IPS-NIHi7 (cell line): ENCODE measurements around the gene UBXN6.

Experiments
- DNase-seq: peaks from one replicate; pipeline ENCODE4 v3.0.0; 2012; ENCODE audit warnings: mixed read lengths; ENCODE audit errors: extremely low spot score

Gene UBXN6

DNA sequence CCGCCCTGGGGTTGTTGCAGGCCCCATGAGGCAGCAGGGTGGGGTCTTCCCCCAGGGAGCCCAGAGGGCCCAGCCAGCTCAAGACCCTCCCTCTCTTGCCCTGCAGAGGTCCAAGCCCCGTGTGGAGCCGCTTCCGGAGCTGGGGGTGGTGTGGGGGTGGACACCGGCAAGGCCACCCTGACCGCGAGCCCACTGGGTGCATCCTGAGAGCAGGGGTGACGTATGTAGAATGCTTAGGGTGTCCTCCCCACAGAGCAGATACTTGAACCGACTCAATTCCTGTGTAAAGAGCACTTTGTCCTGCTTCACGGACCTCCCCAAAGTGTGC lies 14.8 kb downstream of the UBXN6 start:
- no peak for DNase-seq

DNA sequence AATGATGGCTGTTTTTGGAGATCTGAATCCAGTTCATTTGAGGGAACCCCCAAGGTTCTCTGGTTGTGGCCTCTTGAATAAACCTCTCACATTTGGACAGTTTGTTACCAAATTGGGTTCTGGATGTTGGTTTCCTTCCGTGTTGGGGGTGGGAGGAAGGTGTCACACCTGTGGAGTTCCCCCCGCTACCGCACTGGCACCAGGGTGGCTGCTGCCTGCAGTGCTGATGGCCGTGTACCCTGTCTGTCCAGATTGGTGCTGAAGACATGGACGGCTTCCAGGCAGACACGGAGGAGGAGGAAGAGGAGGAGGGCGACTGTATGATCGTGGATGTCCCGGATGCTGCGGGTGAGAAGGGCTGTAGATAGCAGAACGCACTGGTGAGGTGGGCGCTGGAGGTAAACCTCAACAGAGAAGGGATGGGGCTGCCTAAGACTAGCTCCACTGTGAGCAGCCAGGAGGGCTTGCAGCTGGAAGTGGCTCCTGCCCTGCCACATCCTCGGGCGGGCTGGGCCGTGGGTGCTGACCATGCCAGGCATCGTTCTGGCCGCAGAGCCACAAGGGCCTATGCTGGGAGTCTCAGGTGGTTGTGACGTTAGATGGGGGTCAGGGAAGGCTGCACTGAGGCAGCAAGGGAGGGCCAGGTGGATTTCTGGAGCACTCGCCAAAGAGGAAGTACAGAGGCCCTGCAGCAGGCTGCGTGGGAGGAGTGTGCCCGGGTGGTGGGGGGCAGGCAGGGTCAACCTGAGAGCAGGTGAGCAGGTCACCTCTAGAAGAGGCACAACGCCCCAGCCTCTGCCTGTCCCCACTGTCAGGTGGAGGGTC lies 15.4 kb downstream of the UBXN6 start:
- DNase-seq: no peak

DNA sequence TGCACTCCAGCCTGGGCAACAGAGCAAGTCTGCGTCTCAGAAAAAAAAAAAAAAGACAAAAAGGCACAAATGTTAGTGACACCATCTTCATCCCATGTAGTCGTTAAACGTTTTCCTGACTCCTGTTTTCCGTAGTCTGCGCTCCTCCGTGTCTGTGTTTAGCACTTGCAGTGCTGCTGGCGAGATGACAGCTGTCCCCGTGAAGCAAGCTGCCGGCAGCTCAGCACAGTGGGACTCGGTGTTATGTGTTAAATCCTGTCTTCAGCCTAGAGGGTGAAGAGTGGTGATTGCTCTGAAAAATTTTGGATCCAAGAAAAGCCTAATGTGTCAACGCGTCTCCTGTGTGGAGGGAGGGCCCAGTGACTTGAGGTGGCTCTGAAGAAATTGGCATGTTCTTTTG lies 18.4 kb downstream of the UBXN6 start:
- DNase-seq: no peak

DNA sequence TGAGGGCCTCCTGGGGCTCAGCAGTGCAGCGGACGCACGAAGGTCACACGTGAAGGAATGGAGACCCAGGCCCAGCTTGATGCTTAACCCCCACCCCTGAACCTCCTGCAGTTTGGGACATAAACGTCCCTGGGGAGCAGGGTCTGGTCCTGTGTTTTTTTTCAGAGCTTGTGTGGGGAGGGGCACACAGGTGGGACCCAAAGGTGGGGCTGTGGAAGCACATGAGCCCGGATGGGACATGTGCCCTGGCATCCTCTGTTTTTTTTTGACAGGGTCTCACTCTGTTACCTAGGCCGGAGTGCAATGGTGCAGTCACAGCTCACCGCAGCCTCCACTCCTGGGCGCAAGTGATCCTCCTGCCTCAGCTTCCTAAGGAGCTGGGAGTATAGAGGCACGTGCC lies 20.5 kb downstream of the UBXN6 start:
- no peak for DNase-seq

DNA sequence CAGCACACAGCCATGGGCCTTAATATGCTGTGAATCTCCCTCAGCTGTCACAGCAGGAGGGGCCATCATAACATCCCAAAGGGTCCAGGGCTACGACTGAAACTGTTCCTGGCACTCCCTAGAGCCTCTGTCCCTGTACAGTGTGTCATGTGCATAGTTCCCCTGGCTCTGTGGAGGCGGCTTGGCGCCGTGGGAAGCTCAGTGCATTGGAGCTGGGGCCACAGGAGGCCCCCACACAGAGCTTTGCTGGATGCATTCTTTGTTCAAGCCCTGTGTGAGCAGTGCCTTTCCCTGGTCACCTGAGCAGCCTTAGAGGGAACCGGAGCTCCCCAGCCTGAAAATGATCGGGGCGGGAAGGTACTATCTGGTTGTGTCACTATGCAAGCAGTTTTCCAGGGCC lies 21.4 kb downstream of the UBXN6 start:
- DNase-seq: no peak

DNA sequence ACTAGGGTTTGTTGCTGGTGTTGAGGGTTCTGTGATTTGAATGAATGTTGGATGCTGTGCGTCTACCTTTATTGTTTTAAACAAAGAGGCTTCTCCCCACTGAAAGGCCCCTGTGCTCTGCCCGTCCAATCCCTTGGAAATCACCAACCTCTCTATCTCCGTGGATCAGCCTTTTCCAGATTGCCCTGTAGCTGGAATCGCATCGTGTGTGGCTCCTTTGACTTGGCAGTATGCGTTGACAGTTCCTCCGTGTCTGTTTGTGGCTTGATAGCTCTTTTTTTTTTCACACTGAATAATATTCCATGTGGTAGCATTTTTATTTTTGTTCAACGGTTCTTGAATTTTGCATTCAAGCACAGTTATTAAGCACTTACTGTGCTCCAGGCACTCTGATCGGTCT lies 23.2 kb downstream of the UBXN6 start:
- DNase-seq: no peak

DNA sequence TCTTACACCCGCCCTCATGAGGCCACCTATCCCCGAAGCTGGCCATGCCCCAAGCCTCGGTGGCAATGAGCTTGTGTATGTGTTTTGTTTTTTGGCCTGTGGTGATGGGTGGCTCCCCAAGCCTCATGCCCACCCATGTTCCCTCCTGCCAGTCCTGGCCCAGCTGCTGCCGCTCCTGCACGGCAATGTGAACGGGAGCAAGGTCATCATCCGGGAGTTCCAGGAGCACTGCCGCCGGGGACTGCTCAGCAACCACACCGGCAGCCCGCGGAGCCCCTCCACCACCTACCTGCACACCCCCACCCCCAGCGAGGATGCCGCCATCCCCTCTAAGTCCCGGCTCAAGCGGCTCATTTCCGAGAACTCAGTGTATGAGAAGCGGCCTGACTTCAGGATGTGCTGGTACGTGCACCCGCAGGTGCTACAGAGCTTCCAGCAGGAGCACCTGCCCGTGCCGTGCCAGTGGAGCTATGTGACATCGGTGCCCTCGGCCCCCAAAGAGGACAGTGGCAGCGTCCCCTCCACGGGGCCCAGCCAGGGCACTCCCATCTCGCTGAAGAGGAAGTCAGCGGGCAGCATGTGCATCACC lies 24.6 kb downstream of the UBXN6 start:
- DNase-seq: no peak

DNA sequence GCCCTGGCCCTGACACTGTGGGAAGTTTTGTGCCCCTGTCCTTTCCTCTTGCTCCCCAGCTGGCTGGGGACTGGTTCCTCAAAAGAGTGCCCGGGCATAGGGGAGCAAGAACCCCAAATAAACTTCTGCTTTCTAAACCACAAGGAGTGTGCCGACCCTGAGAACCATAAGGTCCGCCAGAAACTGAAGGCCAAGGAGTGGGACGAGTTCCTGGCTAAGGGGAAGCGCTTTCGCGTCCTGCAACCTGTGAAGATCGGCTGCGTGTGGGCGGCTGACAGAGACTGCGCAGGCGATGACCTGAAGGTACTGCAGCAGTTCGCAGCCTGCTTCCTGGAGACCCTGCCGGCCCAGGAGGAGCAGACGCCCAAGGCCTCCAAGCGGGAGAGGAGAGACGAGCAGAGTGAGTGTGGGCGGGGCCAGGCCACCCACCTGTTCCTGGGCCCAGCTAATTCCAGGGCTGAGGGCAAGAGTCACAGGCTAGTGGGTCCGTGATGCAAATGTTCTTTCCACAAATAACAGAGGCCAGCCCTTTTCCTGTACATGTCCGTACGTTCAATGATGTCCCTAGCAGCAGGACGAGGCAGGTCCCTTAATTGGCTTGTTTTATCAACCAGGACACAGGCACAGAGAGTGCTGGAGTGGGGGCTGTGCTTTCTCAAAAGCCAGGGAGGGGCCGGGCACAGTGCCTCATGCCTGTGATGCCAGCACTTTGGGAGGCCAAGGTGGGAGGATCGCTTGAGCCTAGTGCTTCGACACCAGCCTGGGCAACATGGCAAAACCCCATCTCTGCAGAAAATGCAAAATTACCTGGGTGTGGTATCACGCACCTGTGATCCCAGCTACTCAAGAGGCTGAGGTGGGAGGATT lies 25.6 kb downstream of the UBXN6 start:
- no peak for DNase-seq

DNA sequence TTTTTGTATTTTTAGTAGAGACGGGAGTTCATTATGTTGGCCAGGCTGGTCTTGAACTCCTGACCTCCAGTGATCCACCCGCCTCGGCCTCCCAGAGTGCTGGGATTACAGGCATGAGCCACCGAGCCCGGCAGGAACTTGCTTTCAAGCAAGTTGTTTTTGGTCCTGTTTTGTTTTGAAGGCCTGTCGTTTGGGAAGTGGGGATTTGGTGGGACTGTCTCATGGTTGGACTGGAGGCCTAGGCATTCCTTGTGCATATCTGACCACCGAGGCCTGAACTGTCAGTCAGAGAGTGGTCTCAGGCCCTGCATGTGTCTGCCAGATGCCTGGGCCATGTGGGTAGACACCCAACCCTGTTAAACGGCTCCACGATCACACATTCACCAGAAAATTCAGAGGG lies 26.3 kb downstream of the UBXN6 start:
- no peak for DNase-seq

DNA sequence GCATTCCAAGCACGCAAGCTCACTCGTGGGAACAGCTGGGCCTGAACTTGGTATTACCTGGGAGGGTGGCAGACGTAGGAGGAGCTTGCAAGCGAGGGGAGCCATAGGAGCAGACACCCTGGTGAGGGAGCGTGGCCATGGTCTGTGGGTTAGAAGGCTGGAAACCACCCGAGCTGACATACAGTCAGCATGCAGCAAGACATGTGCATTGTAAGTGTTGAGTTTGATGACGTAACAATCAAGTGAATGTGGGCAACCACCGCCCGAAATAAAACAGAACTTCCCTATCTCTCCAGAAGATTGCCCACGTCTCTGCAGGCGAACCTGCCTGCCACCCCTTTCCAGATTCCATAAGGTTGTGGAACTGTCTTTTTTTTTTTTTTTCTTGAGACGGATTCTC lies 26.8 kb downstream of the UBXN6 start:
- DNase-seq: no peak

DNA sequence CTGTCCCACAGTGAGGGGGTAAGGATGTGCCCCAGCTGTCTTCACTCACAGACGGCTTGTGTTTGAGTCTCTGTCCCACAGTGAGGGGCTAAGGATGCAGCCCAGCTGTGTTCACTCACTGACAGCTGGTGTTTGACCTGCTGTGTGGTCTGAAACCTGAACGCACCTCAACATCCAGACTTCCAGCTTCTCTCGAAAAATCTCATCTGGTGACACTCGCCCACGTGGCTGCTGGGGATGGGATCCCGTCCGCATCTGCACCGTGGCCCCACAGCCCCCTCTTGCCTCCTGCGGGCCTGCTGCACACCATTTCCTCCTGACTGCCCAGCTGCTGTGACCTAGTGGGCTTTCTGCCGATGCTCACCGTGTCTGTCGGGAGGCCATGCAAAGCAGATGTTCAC lies 27.8 kb downstream of the UBXN6 start:
- DNase-seq: no peak

DNA sequence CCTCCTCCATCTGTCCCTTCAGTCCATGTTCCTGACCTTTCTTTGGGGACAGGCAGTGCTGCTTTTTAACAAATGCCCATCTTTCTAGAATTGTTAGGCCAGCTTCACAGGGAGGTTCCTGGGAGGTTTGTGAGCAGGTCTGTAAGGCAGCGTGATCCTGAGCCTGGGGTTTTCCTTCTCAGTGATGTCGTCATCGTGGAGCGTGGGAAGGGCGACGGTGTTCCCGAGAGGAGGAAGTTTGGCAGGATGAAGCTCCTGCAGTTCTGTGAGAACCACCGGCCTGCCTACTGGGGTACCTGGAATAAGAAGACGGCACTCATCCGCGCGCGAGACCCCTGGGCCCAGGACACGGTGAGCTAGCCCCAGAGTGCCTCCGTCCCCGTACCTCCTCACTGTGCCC lies 28.3 kb downstream of the UBXN6 start:
- DNase-seq: no peak

DNA sequence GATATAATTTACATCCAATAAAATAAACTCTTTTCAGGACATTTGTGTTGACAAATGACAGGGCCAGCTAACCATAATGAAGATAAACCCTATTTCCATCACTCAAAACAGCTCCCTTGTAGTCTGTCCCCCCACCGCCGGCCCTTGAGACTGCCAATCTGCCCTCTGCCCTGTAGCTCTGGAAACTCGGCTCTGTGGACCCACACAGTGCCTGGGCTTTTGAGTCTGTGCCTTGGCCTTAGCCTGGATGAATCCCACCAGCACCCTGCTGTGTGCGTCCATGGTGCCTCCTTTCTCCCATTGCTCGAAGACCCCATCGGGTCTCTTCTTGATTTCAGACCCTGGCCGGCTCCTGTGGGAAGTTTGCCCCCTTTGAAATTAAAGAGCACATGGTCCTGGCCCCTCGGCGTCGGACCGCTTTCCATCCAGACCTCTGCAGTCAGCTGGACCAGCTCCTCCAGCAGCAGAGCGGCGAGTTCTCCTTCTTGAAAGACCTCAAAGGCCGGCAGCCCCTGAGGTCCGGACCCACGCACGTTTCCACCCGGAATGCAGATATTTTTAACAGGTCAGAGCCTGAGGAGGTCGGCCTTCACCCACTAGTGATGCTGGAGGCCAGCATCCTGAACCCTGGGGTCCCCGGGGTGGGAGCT lies 29.1 kb downstream of the UBXN6 start:
- no peak for DNase-seq

DNA sequence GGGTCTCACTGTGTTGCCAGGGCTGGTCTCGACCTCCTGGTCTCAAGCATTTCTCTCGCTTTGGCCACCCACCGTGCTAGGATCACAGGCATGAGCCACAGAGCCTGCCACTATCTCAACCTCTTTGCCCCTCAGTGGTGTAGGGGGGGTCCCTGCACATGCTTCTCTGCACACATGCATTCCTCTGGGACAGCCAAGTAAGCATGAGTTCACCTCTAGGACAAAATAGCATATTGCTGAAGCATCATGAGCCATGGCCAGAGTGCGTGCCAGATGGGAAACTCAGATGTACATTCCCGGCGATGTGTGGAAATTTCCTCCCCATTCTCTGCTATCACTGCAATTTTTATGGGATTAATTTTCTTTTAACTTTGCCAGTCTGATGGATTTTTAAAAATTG lies 32.1 kb downstream of the UBXN6 start:
- DNase-seq: no peak

DNA sequence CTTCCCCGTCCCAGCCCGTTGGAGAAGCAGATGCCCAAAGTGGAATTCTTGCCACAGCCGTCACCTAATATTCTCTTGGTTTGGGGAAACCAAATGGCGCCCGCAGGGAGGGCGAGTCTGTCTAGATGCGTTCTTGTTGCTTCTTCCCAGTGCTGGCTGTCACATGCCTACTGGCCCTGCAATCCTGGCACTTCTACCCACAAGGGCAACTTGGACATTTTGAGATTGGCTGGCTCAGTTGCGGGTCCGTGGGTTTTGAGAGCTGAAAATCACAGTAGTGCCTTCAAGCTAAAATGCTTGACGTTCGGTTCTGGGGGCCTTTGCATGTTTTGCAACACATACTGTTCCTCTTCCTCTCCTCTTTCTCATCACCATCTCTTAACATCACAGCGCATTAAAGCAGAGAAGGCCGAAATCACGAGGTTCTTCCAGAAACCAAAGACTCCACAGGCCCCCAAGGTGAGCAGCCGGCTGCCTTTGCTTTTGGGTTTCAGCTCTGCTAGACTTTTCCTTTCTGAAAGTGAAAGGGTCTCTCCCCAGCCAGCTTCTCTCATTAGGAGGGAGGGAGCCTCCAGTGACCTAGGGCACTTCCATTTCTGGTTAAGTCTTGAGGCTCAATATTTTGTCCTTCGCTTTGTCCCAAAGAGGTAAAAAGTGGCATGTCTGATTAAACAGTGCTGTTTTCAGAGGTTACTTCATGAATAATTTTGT lies 34.0 kb downstream of the UBXN6 start:
- DNase-seq: no peak

DNA sequence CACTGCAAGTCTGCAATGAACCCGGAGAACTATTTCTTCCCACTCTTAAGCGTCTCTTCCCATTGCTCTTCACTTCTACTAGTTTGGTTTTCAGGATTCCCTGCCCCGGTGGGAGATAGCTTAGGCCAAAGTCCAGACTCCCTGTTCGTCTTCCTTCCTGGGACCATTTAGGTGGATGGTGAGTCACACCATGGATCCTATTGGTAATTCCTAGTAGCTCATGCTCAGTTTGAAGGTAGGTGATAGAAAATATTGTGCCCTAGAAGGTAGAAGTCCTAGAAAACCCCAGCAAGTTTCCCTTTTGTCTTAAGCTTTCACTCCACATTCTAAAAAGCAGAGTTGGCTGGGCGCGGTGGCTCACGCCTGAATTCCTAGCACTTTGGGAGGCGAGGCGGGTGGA lies 41.3 kb downstream of the UBXN6 start:
- DNase-seq: no peak

DNA sequence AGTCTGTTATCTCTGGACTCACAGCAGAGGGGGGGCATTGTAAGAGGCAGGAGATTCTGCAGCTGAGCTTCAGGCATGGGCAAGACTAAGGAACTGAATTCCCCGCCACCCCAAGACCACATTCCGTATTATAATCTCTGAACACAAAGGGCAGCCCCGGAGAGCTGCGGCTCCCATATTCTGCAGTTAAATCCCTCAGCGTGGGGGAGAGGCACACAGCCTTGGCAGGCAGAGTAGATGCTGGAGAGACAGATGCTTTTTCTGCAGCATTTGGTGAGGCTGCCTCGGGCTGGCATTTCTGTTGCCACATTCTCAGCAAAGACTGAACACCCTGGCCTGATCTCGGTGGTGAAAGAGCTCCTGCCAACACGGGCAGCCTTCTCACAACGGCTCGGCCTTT lies 42.2 kb downstream of the UBXN6 start:
- no peak for DNase-seq

DNA sequence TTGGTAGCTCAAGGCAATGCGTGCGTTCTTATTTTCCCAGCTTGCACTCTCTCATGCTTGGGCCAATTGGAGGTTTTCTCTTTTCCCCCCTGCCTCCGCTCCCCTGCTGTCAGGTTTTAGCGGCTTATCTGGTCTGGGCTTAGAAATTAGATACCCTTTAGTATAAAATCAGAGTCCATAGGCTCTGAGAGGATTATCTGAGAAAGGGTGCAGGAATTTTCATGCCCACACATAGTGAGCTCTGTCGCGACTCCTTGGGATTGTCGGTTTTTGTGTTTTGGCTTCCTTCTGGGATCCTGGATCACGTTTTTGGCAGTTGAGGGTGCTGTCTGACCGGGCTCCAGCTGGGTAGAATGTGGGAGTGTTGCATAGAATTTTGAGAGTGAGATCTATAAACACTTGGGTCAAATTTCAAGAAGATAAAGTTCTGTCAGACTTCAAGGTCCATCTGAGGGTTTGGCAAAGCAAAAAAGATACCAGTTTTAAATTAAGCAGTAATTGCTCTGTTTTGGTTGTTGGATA lies 42.7 kb downstream of the UBXN6 start:
- no peak for DNase-seq

DNA sequence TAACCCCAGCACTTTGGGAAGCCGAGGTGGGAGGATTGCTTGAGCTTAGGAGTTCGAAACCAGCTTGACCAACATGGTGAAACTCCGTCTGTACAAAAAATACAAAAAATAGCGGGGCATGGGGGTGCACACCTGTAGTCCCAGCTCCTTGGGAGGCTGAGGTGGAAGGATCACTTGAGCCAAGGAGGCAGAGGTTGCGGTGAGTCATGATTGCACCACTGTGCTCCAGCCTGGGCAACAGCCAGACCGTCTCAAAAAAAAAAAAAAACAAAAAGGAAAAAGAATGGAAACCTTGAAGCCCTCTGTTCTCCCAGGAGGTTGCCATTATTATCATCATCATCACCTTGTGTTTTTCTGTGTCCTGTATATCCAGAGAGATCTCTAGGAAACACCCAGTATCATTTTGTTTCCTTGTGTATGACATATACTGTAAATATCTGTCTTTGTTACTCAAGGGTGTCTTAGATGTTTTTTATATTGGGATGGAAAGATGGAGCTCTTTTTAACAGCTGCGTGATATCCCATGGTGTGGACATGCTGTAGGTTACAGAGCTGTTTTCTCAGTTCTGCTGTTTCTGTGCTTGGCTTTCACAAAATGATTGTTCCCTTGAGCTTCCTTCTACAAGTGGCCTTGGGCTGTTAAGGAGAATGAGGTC lies 43.3 kb downstream of the UBXN6 start:
- no peak for DNase-seq

DNA sequence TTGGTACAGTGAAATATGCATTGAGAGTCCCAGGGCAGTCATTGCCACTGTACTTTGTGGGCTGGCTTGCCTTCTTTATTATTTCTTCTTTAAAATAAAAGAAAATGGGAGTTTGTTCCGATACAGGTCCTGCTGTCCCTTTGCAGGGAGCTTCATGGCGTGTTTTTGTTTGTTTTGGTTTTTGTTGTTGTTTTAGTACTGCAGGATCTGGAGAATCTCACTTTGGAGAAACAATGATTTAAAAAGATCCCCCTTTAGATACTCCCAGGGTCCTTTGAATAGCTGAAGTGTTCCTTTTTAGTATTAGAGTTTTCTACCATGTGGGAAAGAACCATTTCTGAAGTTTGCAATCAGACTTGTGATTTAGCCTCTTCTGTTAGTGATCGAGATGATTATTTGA lies 44.0 kb downstream of the UBXN6 start:
- DNase-seq: no peak
